Spleen (tissue), 7 donors: ENCODE results near the gene TMEM97.

Experiments
- CTCF ChIP-seq, 11 experiments: fragments of 200-600 bp in 7 of 11; fragments of 450-650 bp in 4 of 11; sonication (generic) in 4 of 11; IDR thresholded peaks in 8 of 11; conservative IDR thresholded peaks in 3 of 11; 1 replicate in 7 of 11; 2 replicates in 4 of 11; pipeline versions ENCODE4 v1.4.0 to v1.8.0; 2016 to 2021; ENCODE audit warnings: antibody characterized with exemption in 11 of 11, inconsistent platforms in 4 of 11, mild to moderate bottlenecking in 1 of 11
- POLR2A ChIP-seq, 3 donors: fragments of 450-650 bp; IDR thresholded peaks; one replicate each; pipeline ENCODE4 v1.5.1; 2017; ENCODE audit warnings: antibody characterized with exemption in 3 of 3, mild to moderate bottlenecking in 1 of 3
- donor health status: DM: no; HTN: no; CAD: no; lungs with moderate emphysema.
- donor health status: DM: no; HTN: no; CAD: no.
- donor health status: DM: no; HTN: no; CAD: no.

GRCh38 chr17:28368306-28368831 is 49.4 kb downstream of the TMEM97 start:
- no peak for TF ChIP-seq CTCF (IDR thresholded peaks at IDR 0.05 in 8 of 11, conservative IDR thresholded peaks at IDR 0.05 in 3 of 11)
- TF ChIP-seq POLR2A (IDR thresholded peaks at IDR 0.05) = no peak
